Stimulated activated CD8-positive, alpha-beta memory T cell treated with anti-CD3 and anti-CD28 coated beads, Interleukin-12 subunit alpha, Interleukin-12 subunit beta, amount 100 ng/mL, for 24 hours (primary cell): ENCODE measurements around the gene LAMC3.
"Not testable (repeated sequence)": the region's sequence is repeated elsewhere in the genome, so short reads cannot be mapped to it uniquely, and the experiment has no call there.

ENCODE experiments used
- DNase-seq: peaks from one replicate; pipeline ENCODE4 v3.0.0-alpha.2; 2020; ENCODE audit errors: extremely low read depth

LAMC3 gene

GRCh38 chr9:130991778-130992681, 16.9 kb upstream of the LAMC3 start:
- DNase-seq: no peak

GRCh38 chr9:130992682-130993032, 16.3 kb upstream of the LAMC3 start:
- no peak for DNase-seq

- no peak for DNase-seq
Measured at GRCh38 chr9:130993303-130994030, 15.5 kb upstream of the LAMC3 start.

- DNase-seq: no peak
Measured at GRCh38 chr9:130994135-130995085, 14.6 kb upstream of the LAMC3 start.

- DNase-seq: no peak
Measured at GRCh38 chr9:130995086-130996011, 13.6 kb upstream of the LAMC3 start.

GRCh38 chr9:130996205-130996604, 12.8 kb upstream of the LAMC3 start:
- DNase-seq: no peak

- no peak for DNase-seq
Measured at GRCh38 chr9:130996676-130997394, 12.1 kb upstream of the LAMC3 start.

- no peak for DNase-seq
Measured at GRCh38 chr9:130997395-130997684, 11.6 kb upstream of the LAMC3 start.

- DNase-seq: no peak
Measured at GRCh38 chr9:130997925-130998596, 10.9 kb upstream of the LAMC3 start.

- no peak for DNase-seq
Measured at GRCh38 chr9:130998597-130999244, 10.3 kb upstream of the LAMC3 start.

- no peak for DNase-seq
Measured at GRCh38 chr9:130999245-130999623, 9.7 kb upstream of the LAMC3 start.

GRCh38 chr9:131000526-131000925, 8.4 kb upstream of the LAMC3 start:
- not testable (repeated sequence) for DNase-seq

GRCh38 chr9:131001021-131001420, 8.0 kb upstream of the LAMC3 start:
- no peak for DNase-seq

GRCh38 chr9:131001990-131002389, 7.0 kb upstream of the LAMC3 start:
- no peak for DNase-seq

GRCh38 chr9:131006601-131007000, 2.4 kb upstream of the LAMC3 start:
- no peak for DNase-seq

GRCh38 chr9:131008086-131008485, 888 bp upstream of the LAMC3 start:
- no peak for DNase-seq

- DNase-seq: no peak
Measured at GRCh38 chr9:131008563-131008908, 438 bp upstream of the LAMC3 start.

- DNase-seq: no peak
Measured at GRCh38 chr9:131010482-131011273, 1.7 kb downstream of the LAMC3 start.
